ENCODE measurements around the gene ABCC4.

Gene ABCC4

DNA sequence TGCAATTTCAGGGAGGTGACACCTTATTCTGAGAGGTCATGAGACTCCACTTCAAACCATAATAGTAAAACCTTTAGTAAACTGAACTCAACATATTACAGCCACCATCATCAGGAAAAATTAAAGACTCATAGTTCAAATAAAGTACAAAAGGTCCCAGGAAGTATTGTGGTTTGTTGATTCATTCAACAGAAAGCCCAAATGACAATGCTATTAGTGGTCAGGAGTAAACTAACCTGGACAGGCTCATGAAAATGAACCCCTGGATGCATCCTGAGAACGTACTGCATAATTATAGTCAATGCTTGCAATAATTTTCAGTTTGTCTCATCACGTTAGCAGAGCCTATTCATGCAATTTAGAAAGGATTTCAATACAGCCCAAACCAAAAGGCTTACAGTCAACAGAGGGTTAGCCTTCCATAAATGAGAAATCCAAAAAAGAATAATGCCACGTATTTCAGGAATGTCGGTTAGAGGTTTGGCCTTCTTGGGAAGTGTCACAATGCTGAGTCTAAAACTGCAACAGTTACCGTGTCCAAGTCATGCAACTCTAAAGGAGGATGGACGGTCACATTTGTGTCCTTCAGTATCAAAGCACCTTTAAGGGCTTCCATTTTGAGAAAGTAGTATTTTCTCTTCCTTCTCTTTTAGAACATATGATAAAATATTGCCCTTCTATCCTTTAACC lies 280.8 kb downstream of the ABCC4 start:
- in situ Hi-C loops (cut with MboI; ENCODE audit: low sequenced_read_pairs), result no loop called here

DNA sequence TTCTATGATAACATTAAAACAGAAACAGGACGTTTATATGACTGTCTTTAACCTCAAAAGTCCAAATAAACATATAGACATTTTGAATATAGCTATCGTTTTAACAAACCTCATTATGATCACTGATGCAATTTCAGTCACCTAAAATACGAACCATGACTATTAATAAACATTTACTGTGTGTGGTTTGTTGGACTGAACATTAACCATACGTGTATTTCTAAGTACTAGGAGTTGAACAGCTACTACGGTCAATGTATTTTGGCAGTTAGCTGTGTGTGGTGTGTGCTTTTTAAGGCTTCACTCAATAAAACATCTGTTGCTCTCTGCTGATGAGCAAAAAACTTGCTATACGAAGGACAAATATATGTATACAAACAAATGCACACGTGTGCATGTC lies 281.4 kb downstream of the ABCC4 start:
- in situ Hi-C loops (cut with MboI; ENCODE audit: low sequenced_read_pairs), result no loop called here

DNA sequence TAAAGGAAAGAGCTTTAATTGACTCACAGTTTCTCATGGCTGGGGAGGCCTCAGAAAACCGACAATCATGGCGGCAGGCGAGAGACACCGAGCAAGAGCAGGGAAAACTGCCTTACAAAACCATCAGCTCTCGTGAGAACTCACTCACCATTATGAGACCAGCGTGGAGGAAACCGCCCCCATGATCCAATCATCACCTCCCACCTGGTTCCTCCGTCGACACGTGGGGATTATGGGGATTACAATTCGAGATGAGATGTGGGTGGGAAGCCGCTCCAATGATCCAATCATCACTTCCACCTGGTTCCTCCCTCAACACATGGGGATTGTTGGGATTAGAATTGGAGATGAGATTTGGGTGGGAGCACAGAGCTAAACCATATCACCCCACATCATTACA lies 293.9 kb downstream of the ABCC4 start:
- in situ Hi-C loops (cut with MboI; ENCODE audit: low sequenced_read_pairs), result no loop called here

DNA sequence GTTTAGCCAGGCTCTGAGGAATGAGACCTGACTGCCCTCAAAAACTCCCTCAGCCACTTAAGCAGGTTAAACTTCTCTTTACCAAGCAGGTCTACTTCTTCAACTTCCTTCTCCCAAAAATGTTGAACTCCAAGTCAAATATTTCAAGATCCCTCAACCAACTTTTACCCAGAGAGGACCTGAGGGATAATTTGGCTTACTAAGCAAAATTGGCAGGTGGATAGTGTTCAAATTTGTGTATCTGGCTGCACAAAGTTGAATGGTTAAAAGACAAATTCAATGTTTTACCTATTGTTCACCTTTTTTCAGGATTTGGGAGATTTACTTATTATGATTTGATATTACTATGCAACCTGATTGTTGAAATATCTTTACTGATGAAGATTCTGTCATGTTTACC lies 296.0 kb downstream of the ABCC4 start:
- in situ Hi-C loops (cut with MboI; ENCODE audit: low sequenced_read_pairs), result no loop called here

DNA sequence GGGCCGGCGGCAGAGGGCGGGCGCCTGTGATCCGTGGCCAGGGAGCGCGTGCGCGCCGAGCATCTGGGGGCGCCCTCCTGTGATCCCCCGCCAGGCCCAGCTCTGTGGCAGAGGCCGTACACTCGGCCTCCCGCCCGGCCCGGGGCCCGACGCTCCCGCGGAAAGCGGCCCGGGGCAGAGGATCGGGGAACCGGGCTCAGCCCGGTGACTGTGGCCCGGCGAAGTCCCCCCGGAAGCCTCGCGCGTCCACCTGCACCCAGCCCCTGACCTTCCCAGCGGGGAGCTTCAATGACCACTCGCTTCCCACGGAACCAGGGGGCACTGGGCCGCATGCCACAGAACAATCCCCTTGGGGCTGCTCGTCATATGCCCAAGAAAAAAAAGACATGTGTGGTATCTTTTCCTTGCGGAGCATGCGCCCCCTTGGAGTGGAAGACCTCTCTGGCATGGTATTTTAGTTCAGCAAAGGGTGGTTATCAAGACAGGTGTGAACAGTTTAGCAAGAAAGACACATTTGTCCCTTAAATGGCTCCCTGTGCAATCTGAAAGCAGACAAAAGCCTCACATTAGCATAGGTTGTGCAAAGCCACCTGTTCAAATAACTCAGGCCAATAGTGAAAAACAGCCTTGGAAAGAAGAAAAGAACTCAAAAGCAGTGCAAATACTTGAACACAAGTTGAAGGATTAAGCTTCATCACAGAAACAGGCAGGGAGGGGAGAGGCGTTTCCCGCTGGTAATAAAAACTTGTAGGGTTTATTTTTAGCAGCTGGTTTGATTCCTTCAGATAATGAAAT lies 298.0 kb downstream of the ABCC4 start:
- in situ Hi-C loops (cut with MboI; ENCODE audit: low sequenced_read_pairs), result no loop called here

DNA sequence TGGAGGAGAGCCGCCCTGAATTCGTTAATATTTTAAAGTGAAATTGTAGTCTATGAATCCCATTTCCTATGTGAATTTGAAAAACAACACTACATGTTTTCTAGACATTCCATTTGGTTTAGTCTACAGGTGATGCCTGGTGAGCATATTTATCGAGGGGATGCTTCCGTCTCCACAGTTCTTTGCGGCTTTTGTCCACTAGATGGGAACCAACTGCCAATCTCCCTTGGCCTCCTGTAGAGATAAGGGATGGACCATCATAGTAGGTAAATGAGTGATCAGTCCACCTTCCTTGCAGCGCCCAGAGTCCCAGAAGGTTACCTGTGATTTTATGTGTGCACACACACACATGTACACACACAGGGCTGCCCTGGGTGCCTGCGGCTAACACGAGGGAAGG lies 299.1 kb downstream of the ABCC4 start:
- in situ Hi-C loops (cut with MboI; ENCODE audit: low sequenced_read_pairs), result no loop called here

DNA sequence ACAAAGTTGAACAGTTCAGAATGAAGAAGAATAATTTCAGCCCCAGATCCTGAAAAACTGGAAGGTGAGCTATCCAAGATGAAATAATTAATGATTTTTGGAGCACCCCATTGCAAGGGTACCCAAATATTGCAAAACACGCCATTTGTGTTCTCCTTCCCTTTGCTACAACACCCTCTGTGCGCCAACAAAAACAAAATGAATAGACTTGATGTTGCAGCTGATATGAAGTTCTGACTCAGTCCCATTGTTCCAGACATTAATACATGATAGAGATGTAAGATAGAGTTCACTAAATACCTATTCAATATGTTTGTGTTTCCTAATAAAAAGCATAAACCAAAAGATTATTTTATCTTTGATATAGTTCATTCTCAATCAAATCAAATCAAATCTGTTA lies 301.4 kb downstream of the ABCC4 start:
- in situ Hi-C loops (cut with MboI; ENCODE audit: low sequenced_read_pairs), result no loop called here

DNA sequence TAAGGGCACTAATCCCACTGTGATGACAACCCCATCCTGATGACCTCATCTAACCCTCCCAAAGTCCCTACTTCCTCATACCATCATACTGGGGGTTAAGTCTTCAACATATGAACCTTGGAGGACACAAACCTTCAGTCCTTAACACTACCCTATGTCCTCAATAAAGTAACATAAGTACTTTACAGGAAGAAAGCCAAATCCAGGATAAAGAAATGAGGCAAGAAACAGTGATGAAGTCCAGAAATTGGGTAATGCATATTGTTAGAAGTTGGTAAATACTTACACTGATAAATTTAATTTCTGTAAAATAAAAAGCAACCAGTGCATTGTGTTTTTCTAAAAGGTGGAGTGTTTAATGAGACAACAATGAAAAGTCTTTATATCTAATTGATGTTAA lies 304.1 kb downstream of the ABCC4 start:
- in situ Hi-C loops (cut with MboI; ENCODE audit: low sequenced_read_pairs), result no loop called here

DNA sequence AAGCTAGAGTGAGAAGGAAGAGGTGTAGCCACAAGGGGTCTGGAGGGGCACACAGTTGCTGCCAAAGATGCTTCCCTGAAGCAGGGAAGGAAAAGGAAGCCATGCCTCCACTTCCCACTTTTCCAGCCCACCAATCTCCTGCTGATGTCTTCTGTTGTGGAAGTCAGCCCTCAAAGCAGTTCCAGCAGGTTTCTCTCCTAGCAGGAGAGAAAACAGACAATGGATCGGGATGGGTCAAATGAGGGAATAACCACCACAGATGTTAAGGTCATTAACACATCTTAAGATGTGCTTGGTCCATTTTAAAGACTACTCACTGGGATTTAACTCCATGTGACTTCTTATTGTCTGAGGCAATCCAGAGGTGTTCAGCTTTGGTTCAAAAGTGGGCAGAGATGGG lies 304.8 kb downstream of the ABCC4 start:
- in situ Hi-C loops (cut with MboI; ENCODE audit: low sequenced_read_pairs), result no loop called here

DNA sequence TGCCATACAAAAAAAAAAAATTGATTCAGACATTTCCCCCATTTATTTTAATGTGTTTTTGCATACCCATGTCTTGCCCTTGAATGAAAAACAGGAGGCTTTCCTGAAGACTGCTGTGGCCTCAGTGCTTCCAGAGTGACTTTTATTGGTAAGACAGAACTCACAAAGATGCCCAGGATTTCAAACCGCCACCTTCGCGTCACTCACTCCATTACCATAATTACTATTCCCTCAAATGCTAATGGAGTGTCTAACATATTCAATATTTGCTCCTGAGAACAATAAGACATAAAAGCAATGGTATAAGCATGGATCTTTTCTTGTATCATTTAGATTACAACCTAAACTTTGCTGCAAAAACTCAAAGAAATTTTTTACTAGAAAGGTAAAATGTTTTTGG lies 306.7 kb downstream of the ABCC4 start:
- in situ Hi-C loops (cut with MboI; ENCODE audit: low sequenced_read_pairs), result no loop called here

DNA sequence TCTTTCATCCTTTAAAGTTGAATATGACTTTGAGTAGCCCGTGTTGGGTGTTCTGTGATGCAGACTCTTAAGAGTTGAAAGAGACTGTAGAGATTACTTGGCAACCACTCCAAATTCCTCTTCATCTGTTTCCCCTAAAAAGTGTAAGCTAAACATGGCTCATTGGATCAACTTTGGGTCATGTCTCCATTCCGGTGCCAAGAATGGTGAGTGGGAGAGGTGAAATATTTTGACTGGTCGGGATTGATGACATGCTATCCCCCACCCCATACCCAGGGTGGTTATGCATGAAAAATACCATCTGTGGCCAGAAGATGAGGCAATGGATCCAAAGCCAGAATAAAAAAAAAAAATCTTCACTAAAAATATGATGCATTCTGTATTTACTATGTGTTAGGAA lies 307.6 kb downstream of the ABCC4 start:
- in situ Hi-C loops (cut with MboI; ENCODE audit: low sequenced_read_pairs), result no loop called here

DNA sequence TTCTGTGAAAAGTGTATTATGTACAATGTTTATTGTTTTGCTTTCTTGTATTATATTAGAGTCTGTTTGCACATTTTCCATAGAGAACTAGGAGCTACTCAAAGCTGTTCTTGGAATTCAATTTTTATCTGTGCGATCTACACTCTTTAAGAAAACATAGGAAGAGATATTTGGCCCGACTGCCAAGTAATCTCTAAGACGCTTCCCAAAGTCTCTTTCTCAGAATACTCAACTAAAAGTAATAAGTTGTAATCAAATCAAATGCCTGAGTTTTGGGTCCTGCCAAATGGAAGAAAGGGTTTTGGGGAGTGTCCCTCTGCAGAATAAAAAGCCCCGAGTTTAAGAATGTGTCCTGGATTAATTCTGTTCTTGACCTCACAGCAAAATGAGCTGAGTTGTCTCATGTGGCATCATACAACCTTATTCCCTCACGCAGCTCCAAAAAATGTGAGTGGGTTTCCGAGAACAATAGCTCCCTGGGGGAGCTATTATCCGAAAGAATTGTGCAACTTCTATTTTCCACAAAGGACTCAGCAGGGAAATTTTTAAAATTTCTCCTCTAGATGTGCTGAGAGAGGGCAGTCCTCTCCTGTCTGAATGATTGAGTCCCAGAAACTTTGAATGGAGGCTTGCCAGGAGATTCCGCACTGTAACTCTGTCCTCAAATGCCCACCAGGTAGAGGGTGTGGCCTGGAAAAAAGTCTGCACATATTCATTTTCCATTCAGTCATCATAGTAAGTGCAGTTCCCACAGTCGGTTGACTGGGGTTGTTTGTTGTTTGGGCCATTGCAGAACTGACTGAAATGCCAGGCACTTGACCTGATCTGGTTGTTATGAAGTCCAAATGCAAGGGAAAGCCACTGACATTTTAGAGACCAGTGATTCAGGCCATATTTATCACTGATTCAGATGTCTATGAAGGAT lies 309.0 kb downstream of the ABCC4 start:
- in situ Hi-C loops (cut with MboI; ENCODE audit: low sequenced_read_pairs), result no loop called here

DNA sequence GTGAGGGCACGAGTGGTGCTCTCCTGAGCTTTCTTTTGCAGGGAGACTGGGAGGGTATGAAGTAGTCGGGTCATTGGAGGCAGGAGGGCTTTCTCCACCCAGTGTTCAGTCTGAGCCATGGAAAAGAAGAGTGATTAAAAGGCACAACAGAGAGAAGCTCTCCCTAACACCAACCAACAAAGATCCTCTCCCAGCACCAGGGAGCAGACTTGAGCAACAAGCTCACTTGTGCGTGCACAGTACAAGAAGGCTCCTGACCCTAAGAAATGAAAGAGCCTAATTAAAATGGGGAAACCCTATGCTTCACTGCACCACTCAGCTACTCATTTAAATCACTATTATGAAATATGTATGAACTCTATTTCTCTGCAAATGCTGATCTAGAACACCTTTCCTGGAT lies 312.6 kb downstream of the ABCC4 start:
- in situ Hi-C loops (cut with MboI; ENCODE audit: low sequenced_read_pairs), result no loop called here

DNA sequence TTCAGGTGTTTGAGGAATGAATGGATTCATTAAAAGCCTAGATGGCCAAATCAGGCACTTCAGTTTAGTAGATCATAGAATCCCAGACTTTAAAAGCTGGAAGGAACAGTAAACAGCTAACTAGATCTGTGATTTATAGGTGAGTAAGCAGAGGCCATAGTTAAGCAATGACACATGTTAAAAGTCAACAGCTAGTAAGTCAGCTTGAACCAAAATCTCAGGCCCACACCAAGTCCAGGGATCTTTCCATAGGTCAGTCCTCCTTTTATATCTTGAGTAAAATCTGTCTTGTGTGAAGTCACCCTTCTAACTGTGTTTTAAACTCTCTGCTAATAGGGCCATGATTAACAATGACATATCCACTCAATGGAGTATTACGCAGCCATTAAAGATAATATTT lies 313.4 kb downstream of the ABCC4 start:
- in situ Hi-C loops (cut with MboI; ENCODE audit: low sequenced_read_pairs), result no loop called here

DNA sequence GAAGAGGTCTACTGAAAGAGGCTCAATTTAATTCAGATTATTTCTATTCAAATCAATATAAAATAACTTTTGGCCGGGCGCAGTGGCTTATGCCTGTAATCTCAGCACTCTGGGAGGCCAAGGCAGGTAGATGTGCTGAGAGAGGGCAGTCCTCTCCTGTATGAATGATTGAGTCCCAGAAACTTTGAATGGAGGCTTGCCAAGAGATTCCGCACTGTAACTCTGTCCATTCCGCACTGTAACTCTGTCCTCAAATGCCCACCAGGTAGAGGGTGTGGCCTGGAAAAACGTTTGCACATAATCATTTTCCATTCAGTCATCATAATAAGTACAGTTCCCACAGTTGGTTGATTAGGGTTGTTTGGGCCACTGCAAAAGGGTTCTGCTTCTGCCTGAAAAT lies 314.2 kb downstream of the ABCC4 start:
- in situ Hi-C loops (cut with MboI; ENCODE audit: low sequenced_read_pairs), result no loop called here

DNA sequence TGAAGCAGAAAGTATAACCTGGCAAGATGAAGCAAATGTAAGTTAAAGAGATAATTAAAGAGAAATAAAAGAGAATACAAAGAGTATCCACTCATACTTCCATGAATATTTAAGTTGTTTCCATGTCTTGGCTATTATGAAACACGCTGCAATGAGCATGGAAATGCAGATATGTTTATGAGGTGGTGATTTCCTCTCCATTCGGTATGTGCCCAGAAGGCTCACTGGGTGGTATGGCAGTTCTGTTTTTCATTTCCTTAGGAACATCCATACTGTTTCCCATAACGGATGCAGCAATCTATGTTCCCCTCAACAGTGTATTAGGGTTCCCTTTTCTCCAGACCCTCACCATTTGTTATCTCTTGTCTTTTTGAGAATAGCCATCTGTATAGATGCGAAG lies 316.3 kb downstream of the ABCC4 start:
- in situ Hi-C loops (cut with MboI; ENCODE audit: low sequenced_read_pairs), result no loop called here

DNA sequence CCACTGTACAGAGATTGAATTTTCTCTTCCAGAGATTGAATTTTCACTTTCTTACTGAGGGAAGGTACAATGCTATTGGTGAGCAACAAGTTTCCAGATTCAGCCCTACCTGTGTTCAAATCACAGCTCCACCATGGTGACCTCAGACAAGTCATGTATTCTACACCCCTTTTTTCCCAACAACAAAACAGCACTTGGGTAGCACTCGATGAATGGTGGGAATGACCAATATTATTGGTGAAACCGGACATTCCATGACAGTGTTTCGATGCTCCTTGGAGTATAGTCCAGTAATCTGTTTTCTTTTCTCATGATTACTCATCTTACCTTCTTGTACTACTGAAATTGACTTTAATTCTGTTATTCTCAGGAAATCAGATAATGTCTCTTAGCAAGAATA lies 322.7 kb downstream of the ABCC4 start:
- in situ Hi-C loops (cut with MboI; ENCODE audit: low sequenced_read_pairs), result no loop called here

DNA sequence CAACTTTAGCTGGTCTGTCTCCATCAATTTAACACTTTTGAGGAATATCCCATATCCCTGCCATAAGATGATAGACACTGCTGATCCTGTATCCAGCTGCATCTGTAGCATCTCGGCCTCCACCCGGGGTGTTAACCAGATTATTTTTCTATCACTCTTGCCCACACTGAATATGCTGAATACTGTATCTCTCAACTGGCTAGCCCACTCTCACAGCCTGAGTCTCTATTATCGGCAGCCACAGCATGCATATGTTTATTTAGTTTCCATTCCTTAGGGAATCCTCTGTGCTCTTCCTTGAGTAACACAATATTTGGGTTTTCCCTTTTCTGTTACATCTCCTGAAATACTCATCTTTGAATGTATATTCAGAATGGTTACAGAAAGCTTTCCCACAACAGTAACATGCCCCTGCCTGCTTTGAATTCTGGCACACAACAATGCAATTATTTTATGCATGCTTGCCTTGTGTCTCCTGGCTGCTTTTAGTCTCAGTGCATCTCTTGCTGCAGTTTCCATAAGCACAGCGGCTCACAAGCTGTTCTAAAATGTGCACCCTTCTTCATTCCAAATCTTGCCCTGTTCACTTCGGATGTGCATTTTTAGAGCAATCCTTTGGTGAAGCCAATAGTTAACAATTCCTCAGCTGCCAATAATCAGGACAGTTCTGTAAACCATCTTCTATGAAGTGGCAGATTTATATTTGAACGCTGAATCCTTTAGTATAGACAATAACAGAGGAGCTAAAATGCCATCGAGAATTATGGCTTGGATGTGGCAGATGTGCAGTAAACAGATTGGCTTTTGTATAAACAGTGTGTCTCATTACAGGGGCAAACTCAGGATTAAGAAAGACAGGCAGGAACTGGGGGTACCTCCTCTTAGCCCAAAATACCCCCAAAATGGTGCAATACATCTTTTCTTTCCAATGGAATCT lies 327.0 kb downstream of the ABCC4 start:
- in situ Hi-C loops (cut with MboI; ENCODE audit: low sequenced_read_pairs), result no loop called here

DNA sequence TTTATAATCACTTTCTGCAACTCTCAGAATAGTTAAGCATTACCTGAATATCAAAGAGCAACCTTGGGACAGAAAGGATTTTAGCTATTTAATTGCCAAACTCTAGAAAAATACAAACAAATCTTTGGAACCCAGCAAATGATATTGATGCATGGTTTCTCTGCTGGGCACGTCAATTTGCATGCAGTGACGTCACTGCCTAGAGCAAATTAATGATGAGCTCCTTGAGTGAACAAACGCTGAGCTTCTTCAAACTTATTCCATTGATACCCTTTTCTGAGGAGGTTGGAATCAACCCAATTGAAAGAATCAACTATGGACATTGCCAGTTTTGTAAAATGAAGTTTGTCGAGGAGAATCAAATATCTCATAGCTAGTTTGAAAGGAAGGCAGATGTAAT lies 329.0 kb downstream of the ABCC4 start:
- in situ Hi-C loops (cut with MboI; ENCODE audit: low sequenced_read_pairs), result no loop called here
